Inferior parietal cortex (tissue), 1 donor: Measurements from ENCODE around the gene DMD.

Experiments
- DNase-seq: peaks from one replicate; pipeline ENCODE4 v3.0.0-alpha.2; 2016; ENCODE audit errors: extremely low spot score

The DMD gene

DNA sequence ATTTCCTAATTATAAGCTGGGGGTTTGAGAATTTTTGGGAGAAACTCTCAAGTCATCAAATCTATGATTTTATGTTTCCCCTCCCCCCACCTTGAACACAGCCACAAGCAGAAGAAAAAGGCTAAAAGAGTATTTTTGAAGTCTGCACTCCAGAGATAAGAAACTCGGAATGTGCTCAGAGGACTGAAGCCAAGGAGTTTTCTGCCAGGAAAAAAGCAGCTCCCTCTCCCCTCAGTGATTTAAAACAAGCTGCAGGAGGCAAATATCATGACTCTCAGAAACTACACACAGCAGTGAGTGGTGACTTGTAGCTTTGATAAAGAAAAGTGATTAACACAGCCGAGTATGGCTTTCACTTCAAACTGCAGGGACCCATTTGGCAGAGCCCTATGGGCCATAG lies 1339.3 kb downstream of the DMD start:
- no peak for DNase-seq

DNA sequence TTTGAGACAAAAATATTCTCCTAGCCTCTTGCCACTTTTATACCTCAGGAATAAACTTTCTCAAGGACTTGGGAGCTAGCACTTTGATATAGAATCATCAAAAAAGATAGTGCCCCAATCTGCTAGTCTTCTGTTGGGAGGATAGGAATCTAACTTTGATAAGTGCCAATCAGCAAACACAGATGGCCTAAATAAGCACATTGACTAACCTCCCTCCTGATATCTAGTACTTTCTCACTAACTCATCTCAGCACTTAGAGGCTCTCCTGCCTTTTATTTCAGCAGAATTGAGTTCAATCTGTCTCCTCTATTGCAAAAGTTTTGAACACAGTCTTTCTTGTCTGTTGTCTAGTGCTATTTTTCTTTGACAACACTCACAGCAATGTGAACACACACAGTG lies 1341.1 kb downstream of the DMD start:
- DNase-seq: no peak

DNA sequence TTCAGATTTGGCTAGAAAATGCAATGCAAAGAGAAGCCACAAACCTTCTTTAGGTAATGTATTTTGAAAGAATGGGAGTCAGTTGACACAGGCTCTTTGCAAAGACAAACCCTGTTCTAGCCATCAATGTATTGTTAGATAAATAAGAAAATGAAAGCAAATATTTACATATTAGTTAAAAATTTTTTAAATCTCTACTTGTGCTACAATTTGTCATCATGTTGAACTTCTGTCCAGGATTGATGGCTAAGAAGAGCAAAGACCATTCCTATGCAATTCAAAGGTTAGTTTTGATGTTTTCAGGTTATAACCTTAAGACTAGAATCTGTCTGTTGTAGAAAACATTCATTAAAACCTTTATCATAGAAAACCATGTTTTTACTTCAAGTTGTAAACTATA lies 1350.7 kb downstream of the DMD start:
- no peak for DNase-seq

DNA sequence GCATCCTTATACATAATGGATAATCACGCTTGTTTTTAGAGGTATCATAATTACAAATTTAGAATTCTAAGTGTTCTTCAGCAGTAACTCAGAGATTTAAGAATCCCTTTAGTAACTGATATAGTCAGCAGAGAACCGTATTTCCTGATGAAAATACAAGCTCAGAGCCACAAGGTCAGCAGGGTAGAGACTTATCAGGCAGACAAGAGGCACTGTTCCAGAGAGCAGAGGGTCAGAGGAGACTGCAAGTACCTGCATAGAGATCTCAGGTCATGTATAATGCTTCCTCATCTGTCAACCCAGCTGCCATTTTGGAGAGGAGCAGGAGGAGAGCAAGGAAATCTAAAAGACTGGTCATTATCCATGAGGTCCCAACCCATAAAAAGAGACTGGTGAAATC lies 1352.4 kb downstream of the DMD start:
- no peak for DNase-seq

DNA sequence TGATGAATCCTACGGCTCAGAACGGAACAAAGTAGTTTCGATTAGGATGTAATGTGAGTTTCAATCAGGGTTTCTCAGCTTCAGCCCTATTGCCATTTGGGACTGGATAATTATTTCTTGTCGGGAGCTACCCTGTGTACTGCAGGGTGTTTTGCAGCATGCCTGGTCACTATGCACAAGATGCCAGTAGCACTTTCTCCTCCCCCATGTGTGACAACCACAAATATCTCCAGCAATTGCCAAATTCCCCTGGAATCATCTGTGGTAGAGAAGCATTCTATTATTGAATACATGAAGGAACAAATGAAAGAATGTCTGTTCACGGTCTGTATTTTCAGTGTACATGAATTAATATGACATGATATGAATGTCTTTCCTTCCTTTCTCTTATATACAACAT lies 1356.6 kb downstream of the DMD start:
- DNase-seq: no peak

DNA sequence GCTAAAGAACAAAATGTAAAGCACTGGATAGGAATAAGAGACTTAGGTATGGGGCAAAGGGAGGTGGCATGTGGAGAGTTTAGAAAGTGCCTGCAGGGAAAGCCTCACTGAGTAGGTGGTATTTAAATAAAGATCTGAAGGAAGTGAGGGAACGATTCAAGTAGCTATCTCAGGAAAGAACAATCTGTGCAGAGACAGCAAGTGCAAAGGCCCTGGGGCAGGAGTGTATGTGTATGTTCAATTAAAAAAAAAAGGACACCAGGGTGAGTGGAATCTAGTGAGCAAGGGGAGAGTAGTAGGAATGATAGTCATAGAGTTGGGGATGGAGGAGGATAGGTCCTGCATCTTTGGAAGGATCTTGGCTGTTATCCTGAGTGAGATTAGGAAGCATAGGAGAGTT lies 1359.6 kb downstream of the DMD start:
- DNase-seq: no peak

DNA sequence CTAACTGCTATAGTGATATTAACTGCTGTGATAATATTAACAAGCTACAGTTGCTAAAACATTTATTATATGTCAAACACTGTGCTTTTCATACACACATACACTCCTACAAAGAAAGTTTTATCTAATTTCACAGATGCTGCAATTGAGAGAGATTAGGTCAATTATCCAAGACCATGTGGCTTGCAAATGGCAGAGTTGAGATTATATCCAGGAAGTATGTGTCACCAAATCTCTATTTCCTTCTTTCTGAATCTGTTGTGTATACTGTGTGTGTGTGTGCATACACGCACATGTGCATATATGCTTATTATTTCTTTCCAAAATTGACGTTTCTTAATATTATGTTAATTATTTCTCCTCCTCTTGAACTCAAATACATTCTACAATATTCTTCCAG lies 1363.6 kb downstream of the DMD start:
- no peak for DNase-seq

DNA sequence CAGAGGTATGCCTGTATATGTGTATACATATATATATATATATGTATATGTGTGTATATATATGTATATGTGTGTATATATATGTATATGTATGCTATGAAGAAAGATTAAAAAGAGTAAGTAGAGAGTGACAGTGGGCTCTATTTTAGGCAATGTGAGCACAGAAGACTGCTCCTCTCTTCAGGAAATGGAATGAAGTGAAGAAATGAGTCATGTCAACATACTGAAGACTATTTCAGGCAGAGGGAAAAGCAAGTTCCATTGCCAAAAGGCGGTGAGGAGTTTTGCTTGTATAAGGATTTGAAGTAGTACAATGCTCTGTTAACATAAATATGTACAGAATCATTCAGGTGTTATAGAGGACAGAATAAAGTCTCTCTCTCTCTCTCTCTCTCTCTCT lies 1366.3 kb downstream of the DMD start:
- DNase-seq: peak; percentile 20

DNA sequence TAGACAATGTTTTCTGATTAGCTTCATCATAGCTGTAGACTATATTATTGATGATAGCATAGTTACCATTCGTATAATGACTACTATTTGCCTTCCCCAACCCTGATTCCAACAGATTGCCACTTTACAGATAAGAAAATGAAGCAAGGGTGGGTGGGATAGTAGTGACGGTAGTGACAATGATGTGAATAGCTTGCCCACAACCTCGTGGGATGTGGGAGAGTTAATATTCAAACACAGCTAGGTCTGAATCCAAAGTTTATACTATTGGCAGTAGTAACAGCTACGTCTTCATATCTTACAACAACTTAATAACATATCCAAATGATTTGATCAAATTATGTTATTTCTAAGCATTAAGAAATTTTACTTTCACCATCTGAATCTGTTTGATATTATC lies 1372.7 kb downstream of the DMD start:
- DNase-seq: no peak

DNA sequence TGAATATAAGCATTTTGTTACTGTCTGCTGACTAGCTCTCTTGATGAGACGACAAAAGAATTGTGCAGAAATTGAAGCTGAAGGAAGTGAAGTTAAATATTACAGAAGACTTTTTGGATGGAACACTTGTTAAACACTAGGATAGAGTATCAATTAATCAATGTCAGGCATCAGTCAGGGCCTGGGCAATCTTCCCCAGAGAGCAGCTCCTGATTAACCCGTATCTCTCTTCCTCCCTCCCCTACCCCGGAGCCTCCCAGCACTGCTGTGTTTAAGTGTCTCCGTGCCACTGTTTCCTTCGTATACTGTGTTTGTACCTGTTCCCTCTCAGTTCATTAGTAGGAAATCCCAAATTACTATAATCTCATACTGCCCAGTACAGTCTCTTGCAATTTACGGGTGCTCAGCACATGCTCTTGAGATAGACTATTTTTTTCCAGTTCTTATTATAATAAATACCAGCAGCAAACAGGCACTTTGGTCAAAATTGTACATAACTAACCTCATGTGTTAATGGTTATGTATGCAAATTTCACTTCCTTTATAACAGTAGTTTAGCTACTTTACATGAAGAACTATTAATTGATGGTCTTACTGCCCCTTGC lies 1373.8 kb downstream of the DMD start:
- DNase-seq: no peak

DNA sequence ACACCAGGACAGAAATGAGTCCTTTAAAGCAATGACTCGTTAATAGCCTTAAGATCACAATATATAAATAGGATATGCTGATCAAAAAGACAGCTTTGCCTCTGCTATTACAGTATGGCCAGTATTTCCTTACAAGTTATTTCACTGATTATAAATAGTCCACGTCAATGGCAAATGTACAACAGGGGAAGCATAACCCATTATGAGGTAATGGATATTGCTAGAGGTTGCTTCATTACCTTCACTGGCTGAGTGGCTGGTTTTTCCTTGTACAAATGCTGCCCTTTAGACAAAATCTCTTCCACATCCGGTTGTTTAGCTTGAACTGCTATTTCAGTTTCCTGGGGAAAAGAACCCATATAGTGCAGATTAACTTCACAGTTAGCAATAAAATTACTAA lies 1374.9 kb downstream of the DMD start:
- DNase-seq: no peak

DNA sequence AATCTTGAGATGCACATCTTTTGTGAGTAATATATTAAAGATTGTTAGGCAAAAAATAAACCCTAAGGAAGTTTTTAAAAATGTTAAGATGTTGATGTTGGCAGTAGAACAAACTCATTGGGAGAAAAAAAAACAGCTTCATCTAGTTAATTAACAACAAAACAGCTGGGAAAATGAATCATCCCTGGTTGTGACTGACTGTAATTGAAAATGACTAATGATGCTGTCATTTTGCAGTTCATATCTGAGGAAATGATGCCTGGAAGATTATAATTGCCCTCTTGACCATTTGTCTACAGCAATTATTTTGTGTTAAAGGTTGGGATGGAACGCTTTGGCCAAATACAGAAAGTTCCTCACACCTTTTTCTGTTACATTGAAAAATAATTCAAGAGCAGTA lies 1379.1 kb downstream of the DMD start:
- no peak for DNase-seq

DNA sequence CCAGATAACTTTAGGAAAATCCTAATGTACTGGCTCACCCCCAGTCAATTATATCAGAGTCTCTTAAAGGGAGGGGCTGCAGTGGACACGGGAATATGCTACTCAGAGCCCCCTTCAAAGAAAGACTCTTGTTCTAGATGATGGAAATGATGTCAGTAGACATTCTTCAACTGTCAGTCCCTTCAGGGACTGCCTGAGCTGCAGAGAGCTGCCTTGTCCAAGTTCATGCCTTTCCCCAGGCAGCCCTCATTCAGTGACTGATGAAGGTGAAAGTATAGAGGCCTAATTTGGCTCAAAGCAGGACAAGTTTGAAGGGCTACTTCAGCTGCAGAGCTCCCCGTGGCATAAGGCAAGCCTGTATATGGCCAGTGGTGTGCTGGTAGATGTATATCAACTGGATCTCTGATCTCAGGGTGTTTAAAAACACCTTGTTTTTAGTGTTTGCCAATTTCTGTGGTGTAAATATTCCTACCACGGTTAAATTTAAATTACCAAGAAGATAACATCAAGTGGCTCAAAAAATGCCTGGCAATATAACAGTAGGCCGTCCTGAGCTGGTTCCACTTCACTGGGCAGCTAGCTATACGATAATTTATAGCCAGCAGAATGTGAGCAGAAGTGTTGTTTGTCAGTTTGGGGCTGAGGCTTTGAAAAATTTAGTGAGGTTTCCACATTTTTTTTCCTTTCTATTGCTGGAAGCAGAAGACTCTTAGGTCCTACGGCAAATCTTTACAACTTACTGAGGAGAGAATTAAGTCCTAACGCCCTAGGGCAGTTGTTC lies 1390.7 kb downstream of the DMD start:
- DNase-seq: no peak

DNA sequence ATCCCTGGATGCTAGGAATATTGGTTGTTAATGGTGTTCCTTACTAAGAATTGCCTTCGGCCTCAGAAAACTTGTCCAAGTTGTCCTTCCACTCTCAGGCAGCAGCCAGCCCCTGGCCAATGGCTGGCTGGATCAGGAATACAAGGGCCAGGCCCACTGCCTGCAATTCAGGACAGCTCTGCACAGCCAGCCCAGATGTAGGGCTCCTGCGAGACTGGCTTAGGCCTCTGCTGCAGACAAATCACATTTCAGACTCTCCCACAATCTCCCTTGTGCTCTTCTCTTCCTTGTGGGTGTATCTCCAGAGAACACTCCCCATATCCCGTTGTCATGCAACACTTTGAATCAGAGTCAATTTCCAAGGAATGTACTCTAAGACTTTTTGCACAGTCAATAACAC lies 1391.9 kb downstream of the DMD start:
- DNase-seq: no peak

DNA sequence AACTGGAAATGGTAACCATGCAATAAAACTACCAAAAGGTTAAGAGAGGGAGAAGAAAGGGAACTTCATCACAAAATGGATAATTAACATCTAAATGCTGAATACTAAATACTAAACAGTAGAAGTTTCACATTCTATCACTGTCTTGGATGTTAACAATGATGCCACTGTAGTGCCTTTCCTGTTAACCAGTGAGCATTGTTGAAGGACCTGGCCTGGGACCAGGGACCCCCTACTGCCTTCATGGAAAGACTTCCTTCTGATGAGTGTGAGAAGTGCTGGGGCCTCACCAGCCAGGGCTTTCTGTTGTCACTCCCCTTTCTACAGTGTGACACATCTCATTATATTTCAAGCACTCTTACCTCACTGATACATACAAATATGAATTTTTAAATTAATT lies 1400.2 kb downstream of the DMD start:
- no peak for DNase-seq

DNA sequence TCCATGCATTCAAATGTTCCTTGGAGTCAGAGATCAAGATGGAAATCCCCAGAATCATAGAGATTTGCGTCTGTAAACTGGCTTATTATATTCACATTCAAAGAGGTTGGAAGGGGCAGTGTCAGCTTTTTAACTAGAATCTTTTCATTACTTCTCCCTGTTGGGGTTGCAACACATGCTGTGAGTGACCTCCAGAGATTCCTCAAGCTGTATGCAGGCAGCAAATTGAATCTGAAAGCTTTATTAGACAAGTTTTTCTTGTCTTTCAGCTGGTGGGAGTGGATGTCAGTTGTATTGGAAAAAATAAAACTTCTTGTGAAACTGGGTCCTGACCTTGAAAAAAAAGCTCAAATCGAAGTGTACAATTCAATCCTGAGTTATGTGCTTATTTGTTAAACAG lies 1403.0 kb downstream of the DMD start:
- no peak for DNase-seq

DNA sequence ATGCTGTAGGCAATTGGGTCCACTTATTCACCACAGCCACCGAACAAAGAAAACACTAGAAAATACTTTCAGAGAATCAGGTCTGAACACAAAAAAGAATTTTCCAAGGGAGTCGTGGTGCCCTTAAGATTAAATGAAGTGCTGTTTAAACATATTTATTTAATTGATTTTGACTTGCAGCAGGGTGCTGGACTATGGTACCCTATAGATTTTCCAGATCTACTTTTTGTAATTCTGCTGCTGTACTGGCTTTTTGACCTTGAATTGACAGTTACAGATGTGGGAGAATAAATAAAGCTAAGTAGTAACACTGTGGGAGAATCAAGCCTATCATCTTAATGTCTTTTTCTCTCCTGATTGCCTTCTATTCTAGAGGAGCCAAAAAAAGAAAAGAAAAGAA lies 1404.2 kb downstream of the DMD start:
- no peak for DNase-seq

DNA sequence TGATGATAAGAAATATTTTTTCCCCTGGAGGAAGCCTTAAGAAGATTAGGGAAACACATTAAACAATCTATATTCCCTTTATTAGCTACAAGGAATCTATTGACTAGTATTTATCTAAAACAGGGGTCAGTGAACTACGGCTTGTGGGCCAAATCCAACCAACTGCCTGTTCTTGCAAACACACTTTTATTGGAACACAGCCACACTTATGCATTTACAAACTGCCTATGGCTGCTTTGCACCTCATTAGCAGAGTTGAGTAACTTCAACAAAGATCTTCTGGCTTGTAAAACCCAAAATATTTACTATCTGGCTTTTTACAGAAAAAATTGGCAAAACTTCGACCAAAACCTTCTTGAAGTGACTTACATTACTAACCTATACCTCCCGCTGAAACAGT lies 1405.6 kb downstream of the DMD start:
- no peak for DNase-seq

DNA sequence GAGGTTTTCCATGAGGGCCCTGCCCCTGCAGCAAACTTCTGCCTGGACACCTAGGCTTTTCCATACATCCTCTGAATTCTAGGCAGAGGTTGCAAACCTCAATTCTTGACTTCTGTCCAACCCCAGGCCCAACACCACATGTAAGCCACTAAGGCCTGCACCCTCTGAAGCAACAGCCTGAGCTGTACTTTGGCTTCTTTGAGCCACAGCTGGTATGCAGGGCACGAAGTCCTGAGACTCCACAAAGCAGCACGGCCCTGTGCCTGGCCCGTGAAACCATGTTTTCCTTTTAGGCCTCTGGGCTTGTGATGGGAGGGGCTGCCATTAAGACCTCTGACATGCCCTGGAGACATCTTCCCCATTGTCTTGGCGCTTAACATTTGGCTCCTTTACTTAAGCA lies 1411.1 kb downstream of the DMD start:
- no peak for DNase-seq

DNA sequence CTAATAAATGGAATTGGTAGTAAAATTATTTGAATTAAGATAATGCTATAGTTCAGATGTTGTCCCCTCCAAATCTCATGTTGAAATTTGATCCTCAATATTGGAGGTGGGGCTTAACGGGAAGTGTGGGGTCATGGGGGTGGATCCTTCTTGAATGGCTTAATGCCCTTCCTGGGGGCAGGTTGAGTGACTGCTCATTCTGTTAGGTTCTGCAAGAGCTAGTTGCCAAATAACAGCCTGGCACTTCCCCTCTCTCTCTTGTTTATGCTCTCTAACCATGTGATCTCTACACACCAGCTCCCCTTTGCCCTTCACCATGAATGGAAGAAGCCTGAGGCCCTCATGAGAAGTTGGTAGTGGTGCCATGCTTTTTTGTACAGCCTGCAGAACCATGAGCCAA lies 1414.7 kb downstream of the DMD start:
- DNase-seq: no peak

DNA sequence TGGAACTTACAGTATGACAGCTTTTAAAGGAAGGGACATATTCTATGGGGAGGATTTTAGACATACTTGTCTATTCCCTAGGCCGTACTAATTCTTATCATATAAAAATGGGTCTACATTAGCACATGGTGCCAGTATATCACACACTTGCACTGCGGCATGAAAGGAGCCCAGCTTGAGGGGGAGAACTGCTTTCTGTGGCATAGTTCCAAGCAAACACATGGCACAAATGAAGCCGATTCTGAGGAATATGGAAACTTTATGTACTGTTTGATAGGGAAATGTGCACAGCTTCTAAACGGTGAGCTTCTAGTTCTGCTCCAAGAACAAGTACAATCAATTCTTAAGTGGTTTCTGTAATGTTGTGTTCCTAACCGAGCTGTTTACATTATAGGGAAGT lies 1463.9 kb downstream of the DMD start:
- DNase-seq: no peak

DNA sequence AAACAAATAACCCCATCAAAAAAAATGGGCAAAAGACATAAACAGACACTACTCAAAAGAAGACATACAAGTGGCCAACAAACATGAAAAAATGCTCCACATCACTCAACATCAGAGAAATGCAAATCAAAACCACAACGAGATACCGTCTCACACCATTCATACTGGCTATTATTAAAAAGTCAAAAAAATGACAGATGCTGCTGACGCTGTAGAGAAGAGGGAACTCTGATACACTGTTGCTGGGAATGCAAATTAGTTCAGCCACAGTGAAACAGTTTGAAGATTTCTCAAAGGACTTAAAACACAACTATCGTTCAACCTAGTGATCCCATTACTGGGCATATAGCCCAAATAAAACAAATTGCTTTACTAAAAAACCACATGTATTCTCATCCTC lies 1468.3 kb downstream of the DMD start:
- DNase-seq: no peak

DNA sequence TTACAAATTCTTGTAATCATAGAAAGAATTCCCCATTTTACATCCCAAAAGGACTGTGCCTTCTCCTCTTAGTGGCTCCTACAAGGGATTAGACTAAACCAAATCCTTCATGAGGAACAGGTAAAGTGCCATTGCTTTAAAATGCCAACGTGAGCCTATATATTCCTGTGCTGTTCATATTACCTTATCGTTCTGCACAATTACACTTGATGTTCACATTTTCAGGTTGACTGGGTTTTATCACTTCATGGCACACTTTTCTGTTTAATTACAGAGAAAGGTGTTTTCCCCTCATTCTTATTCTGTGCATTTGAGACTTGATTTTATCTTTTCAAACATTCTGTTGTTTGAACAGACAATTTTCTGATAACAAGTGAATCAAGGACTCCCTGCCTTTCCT lies 1493.9 kb downstream of the DMD start:
- DNase-seq: no peak

DNA sequence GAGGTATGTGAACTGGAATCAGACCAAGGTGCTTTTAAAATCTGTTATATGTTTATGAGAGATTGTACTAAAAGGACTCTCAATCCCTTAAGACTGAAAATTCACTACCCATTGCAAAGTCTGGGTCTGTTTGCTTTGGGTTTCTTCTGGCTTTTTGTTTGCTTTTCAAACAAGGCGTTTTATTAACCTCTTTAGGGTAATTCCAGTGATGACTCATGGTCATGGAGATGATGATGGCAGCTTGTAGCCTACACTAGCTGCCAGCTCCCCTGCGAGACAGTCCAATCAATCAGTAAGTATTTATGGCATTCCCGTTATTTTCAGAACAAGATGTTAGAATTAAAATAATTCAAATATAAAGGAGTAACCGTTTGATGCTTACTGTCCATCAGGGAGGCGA lies 1495.7 kb downstream of the DMD start:
- no peak for DNase-seq
